PC-9 (cell line): Measurements from ENCODE around the gene CXCL10.

Source experiments
- EZH2 ChIP-seq: fragments of 200-600 bp; sonication (generic); IDR thresholded peaks from 2 replicates; pipeline ENCODE4 v1.8.0; 2017; ENCODE audit warnings: antibody characterized with exemption, low read depth
- TF ChIP-seq, protein P1 (sequence below): fragments of 200-600 bp; sonication (generic); conservative IDR thresholded peaks from 2 replicates; pipeline ENCODE4 v1.6.1; 2017; ENCODE audit warnings: mixed run types, antibody characterized with exemption, mild to moderate bottlenecking, moderate library complexity

DNA sequence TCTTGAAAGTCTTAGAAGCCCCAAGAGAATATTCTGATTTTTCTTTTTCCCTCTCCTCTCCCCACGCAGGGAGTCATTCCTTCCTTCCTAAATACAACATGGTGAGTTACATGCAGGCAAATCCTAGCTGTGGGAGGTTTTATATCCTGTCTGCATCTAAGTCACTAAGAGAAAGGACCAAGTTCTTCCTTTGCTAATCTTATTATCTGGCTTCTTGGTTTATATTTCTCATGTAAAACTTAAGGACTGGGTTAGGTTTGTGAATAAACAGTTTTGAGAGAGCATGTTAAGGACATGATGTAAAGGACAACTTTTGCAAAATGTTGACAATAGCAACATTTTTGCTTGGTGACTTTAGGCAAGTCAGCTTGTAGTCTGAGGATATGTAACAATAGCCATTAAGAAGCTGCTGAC is 10.9 kb downstream of the CXCL10 start:
- TF ChIP-seq, protein P1, sequence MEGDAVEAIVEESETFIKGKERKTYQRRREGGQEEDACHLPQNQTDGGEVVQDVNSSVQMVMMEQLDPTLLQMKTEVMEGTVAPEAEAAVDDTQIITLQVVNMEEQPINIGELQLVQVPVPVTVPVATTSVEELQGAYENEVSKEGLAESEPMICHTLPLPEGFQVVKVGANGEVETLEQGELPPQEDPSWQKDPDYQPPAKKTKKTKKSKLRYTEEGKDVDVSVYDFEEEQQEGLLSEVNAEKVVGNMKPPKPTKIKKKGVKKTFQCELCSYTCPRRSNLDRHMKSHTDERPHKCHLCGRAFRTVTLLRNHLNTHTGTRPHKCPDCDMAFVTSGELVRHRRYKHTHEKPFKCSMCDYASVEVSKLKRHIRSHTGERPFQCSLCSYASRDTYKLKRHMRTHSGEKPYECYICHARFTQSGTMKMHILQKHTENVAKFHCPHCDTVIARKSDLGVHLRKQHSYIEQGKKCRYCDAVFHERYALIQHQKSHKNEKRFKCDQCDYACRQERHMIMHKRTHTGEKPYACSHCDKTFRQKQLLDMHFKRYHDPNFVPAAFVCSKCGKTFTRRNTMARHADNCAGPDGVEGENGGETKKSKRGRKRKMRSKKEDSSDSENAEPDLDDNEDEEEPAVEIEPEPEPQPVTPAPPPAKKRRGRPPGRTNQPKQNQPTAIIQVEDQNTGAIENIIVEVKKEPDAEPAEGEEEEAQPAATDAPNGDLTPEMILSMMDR, result no peak
- no peak for TF ChIP-seq EZH2
